ENCODE data around the gene EFCAB6.

The EFCAB6 gene

DNA sequence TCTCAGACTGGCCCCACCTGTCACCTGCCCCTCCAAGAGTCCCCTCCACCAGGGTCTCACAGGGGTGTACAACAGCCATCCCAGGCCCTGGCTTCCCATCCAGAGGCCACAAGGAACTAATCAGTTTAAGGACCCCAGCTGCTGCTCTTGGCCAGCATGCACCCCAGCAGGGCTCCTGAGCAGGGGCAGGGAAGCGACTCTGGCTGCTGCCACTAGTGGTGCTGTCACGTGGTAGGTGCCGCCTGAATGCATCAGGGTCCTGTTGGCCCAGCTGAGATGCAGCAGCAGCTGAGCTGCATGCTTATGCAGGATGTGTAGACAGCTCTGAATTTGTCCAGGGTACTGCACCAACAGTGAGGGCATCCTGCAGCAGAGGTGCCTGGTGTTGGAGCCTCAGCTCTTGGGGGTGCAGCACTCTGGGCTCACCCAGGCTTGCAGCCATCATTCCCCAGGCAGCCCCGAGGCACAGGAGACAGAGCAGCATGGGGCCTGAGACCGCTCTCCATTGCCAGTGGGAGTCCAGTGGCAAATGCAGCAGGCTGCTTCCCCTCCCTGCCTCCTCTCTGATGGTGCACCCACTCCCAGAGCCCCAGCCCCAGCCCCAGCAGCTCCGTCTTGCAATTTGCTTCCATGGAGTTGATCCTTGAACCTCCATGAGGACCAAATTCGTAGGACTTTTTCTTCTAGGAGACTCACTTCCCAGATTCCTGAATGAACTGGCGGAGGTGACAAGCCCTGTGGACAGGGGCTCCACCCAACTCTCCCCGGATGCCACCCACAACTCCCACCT, 301.6 kb downstream of the EFCAB6 start:
- Histone ChIP-seq H2AK5ac (ENCODE audit: low read depth, low read length) (peak overlapping the region; percentile 61), H3K27ac (replicated peaks; ENCODE audit: low read length) (no peak overlapping the region), H2AFZ (ENCODE audit: low read length) (no peak overlapping the region), H3K27me3 (ENCODE audit: control insufficient read depth in 3 of 3, insufficient read depth in 3 of 3, low read depth in 1 of 3, low read length in 3 of 3) (no peaks in the 10 kb centered on the region), H3K23ac (ENCODE audit: low read depth, low read length, poor library complexity) (peak overlapping the region; percentile 31), H3K4ac (ENCODE audit: low read length) (no peak overlapping the region), H3K36me3 (replicated peaks in 1 of 2; ENCODE audit: control insufficient read depth in 2 of 2, insufficient read depth in 2 of 2, low read length in 2 of 2) (no peaks in the 10 kb centered on the region), H3K4me2 (ENCODE audit: insufficient read depth, low read length, poor library complexity, severe bottlenecking) (no peak overlapping the region), H3K9me3 (replicated peaks in 1 of 2; ENCODE audit: control insufficient read depth in 2 of 2, insufficient read depth in 1 of 2, low read depth in 1 of 2, low read length in 2 of 2) (peaks cover 0 to 2% of the 10 kb centered on the region in 2 donors), H4K8ac (ENCODE audit: low read depth, low read length) (no peak overlapping the region), H2BK5ac (ENCODE audit: low read length) (no peak overlapping the region), H4K91ac (ENCODE audit: low read depth, low read length, poor library complexity) (no peak overlapping the region), H3K4me1 (ENCODE audit: control insufficient read depth in 2 of 2, insufficient read depth in 1 of 2, low read depth in 1 of 2, low read length in 2 of 2) (peaks cover 0 to 10% of the 10 kb centered on the region in 2 donors), H3K4me3 (ENCODE audit: low read length in 2 of 2) (peak overlapping the region in 1 of 2 donors; percentile 25), H3K18ac (ENCODE audit: low read length) (peak overlapping the region; percentile 51), H2BK12ac (ENCODE audit: low read length) (no peak overlapping the region), H2BK120ac (ENCODE audit: low read depth, low read length) (no peak overlapping the region), H3K79me1 (ENCODE audit: low read depth, low read length) (peaks cover 2% of the 10 kb centered on the region), H3K14ac (ENCODE audit: low read length) (peak overlapping the region; percentile 75), H3K9ac (ENCODE audit: low read depth, low read length, poor library complexity) (peak overlapping the region; percentile 60), H2BK15ac (ENCODE audit: low read length) (no peak overlapping the region)
- no peak for DNase-seq (ENCODE audit: low spot score)
- no CpG with 5 or more reads among the region's 9 CpGs for WGBS, 2 donors (ENCODE audit: extremely low coverage in 2 of 2, insufficient read length in 2 of 2, insufficient replicate concordance in 1 of 2)

DNA sequence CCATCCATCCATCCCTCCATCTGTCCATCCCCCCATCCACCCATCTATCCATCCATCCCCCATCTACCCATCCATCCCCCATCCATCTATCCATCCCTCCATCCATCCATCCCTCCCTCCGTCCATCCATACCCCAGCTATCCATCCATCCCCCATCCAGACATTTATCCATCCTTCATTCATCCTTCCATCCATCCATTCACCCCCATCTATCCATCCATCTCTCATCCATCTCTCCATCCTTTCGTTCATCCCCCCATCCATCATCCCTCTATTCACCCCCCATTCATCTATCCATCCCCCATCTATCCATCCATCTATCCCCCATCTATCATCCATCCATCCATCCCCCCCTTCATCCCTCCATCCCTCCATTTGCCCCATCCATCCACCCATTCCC, 302.8 kb downstream of the EFCAB6 start:
- no peak overlapping the region for H2BK12ac ChIP-seq (ENCODE audit: low read length)
- H2BK5ac ChIP-seq (ENCODE audit: low read length), result no peak overlapping the region
- no peak overlapping the region for H3K4me3 ChIP-seq (ENCODE audit: low read length in 2 of 2)
- no peak overlapping the region for H2AK5ac ChIP-seq (ENCODE audit: low read depth, low read length)
- H3K4me1 ChIP-seq (ENCODE audit: control insufficient read depth in 2 of 2, insufficient read depth in 1 of 2, low read depth in 1 of 2, low read length in 2 of 2), result peaks cover 0 to 10% of the 10 kb centered on the region in 2 donors
- H3K9ac ChIP-seq (ENCODE audit: low read depth, low read length, poor library complexity), result peak overlapping the region; percentile 37
- H4K91ac ChIP-seq (ENCODE audit: low read depth, low read length, poor library complexity), result no peak overlapping the region
- H4K8ac ChIP-seq (ENCODE audit: low read depth, low read length), result no peak overlapping the region
- peaks cover 2% of the 10 kb centered on the region for H3K79me1 ChIP-seq (ENCODE audit: low read depth, low read length)
- DNase-seq (ENCODE audit: low spot score), result no peak
- H3K14ac ChIP-seq (ENCODE audit: low read length), result no peak overlapping the region
- no peak overlapping the region for H3K4ac ChIP-seq (ENCODE audit: low read length)
- no peak overlapping the region for H2BK120ac ChIP-seq (ENCODE audit: low read depth, low read length)
- peaks cover 0 to 3% of the 10 kb centered on the region in 2 donors for H3K9me3 ChIP-seq (replicated peaks in 1 of 2; ENCODE audit: control insufficient read depth in 2 of 2, insufficient read depth in 1 of 2, low read depth in 1 of 2, low read length in 2 of 2)
- H3K18ac ChIP-seq (ENCODE audit: low read length), result no peak overlapping the region
- no peaks in the 10 kb centered on the region for H3K27me3 ChIP-seq (ENCODE audit: control insufficient read depth in 3 of 3, insufficient read depth in 3 of 3, low read depth in 1 of 3, low read length in 3 of 3)
- H3K4me2 ChIP-seq (ENCODE audit: insufficient read depth, low read length, poor library complexity, severe bottlenecking), result no peak overlapping the region
- H3K36me3 ChIP-seq (replicated peaks in 1 of 2; ENCODE audit: control insufficient read depth in 2 of 2, insufficient read depth in 2 of 2, low read length in 2 of 2), result peaks cover 0 to under 1% of the 10 kb centered on the region in 2 donors
- no peak overlapping the region for H2BK15ac ChIP-seq (ENCODE audit: low read length)
- WGBS, 2 donors (ENCODE audit: extremely low coverage in 2 of 2, insufficient read length in 2 of 2, insufficient replicate concordance in 1 of 2), result 100% methylated on average over 2 of the region's 2 CpGs; no CpG with 5 or more reads in 1 of the 2 donors
- no peak overlapping the region for H3K23ac ChIP-seq (ENCODE audit: low read depth, low read length, poor library complexity)
- no peak overlapping the region for H3K27ac ChIP-seq (replicated peaks; ENCODE audit: low read length)
- no peak overlapping the region for H2AFZ ChIP-seq (ENCODE audit: low read length)

DNA sequence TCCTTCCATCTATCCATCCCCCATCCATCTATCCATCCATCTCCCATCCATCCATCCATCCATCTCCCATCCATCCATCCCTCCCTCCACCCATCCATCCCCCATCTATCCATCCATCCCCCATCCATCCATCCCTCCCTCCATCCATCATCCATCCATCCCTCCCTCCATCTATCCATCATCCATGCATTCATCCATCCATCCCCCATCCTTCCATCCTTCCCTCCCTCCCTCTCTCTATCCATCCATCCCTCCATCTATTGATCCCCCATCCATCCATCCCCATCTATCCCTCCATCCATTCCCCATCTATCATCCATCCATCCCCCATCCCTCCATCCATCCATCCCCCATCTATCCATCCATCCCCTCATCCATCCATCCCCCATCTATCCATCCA, 303.6 kb downstream of the EFCAB6 start:
- no peak overlapping the region for H3K23ac ChIP-seq (ENCODE audit: low read depth, low read length, poor library complexity)
- H4K8ac ChIP-seq (ENCODE audit: low read depth, low read length), result no peak overlapping the region
- H3K9me3 ChIP-seq (replicated peaks in 1 of 2; ENCODE audit: control insufficient read depth in 2 of 2, insufficient read depth in 1 of 2, low read depth in 1 of 2, low read length in 2 of 2), result peaks cover 0 to 5% of the 10 kb centered on the region in 2 donors
- no peak overlapping the region for H2BK12ac ChIP-seq (ENCODE audit: low read length)
- no peak overlapping the region for H3K27ac ChIP-seq (replicated peaks; ENCODE audit: low read length)
- no peak overlapping the region for H2BK120ac ChIP-seq (ENCODE audit: low read depth, low read length)
- H3K4ac ChIP-seq (ENCODE audit: low read length), result no peak overlapping the region
- H2BK5ac ChIP-seq (ENCODE audit: low read length), result no peak overlapping the region
- H3K18ac ChIP-seq (ENCODE audit: low read length), result no peak overlapping the region
- no peak overlapping the region for H4K91ac ChIP-seq (ENCODE audit: low read depth, low read length, poor library complexity)
- H2AFZ ChIP-seq (ENCODE audit: low read length), result no peak overlapping the region
- peaks cover 2% of the 10 kb centered on the region for H3K79me1 ChIP-seq (ENCODE audit: low read depth, low read length)
- H2AK5ac ChIP-seq (ENCODE audit: low read depth, low read length), result no peak overlapping the region
- no peak overlapping the region for H3K4me2 ChIP-seq (ENCODE audit: insufficient read depth, low read length, poor library complexity, severe bottlenecking)
- no peaks in the 10 kb centered on the region for H3K27me3 ChIP-seq (ENCODE audit: control insufficient read depth in 3 of 3, insufficient read depth in 3 of 3, low read depth in 1 of 3, low read length in 3 of 3)
- H3K36me3 ChIP-seq (replicated peaks in 1 of 2; ENCODE audit: control insufficient read depth in 2 of 2, insufficient read depth in 2 of 2, low read length in 2 of 2), result peaks cover 0 to 4% of the 10 kb centered on the region in 2 donors
- no peak overlapping the region for H3K4me3 ChIP-seq (ENCODE audit: low read length in 2 of 2)
- no peak overlapping the region for H3K9ac ChIP-seq (ENCODE audit: low read depth, low read length, poor library complexity)
- peaks cover 0 to 10% of the 10 kb centered on the region in 2 donors for H3K4me1 ChIP-seq (ENCODE audit: control insufficient read depth in 2 of 2, insufficient read depth in 1 of 2, low read depth in 1 of 2, low read length in 2 of 2)
- H2BK15ac ChIP-seq (ENCODE audit: low read length), result no peak overlapping the region
- no peak for DNase-seq (ENCODE audit: low spot score)
- no peak overlapping the region for H3K14ac ChIP-seq (ENCODE audit: low read length)

DNA sequence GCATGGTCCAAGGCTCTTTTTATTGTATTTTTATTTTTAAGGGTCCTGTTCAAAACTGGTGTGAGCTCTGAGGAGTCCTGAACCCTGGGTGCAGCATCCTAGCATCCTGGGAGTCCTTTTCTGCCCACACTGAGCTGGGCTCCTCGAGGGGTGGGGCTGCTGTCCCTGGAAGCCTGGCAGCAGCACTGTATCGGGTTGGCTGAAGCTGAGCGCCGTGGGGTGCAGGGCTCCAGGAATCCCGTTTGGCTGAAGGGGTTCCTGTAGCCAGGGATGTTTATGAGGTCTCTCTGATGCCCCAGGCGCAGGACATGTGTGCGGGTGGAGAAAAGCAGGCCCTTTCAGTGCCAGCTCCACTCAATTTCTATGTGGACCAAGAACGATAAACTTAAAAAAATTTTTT, 304.9 kb downstream of the EFCAB6 start:
- peaks cover 0 to 5% of the 10 kb centered on the region in 2 donors for H3K9me3 ChIP-seq (replicated peaks in 1 of 2; ENCODE audit: control insufficient read depth in 2 of 2, insufficient read depth in 1 of 2, low read depth in 1 of 2, low read length in 2 of 2)
- no peak overlapping the region for H2BK120ac ChIP-seq (ENCODE audit: low read depth, low read length)
- no CpG with 5 or more reads among the region's 8 CpGs for WGBS, 2 donors (ENCODE audit: extremely low coverage in 2 of 2, insufficient read length in 2 of 2, insufficient replicate concordance in 1 of 2)
- H3K9ac ChIP-seq (ENCODE audit: low read depth, low read length, poor library complexity), result no peak overlapping the region
- H3K18ac ChIP-seq (ENCODE audit: low read length), result peak overlapping the region; percentile 30
- no peak overlapping the region for H3K4ac ChIP-seq (ENCODE audit: low read length)
- peaks cover 0 to 4% of the 10 kb centered on the region in 2 donors for H3K36me3 ChIP-seq (replicated peaks in 1 of 2; ENCODE audit: control insufficient read depth in 2 of 2, insufficient read depth in 2 of 2, low read length in 2 of 2)
- no peak overlapping the region for H3K4me3 ChIP-seq (ENCODE audit: low read length in 2 of 2)
- H3K79me1 ChIP-seq (ENCODE audit: low read depth, low read length), result peaks cover 2% of the 10 kb centered on the region
- no peak overlapping the region for H3K4me2 ChIP-seq (ENCODE audit: insufficient read depth, low read length, poor library complexity, severe bottlenecking)
- no peaks in the 10 kb centered on the region for H3K27me3 ChIP-seq (ENCODE audit: control insufficient read depth in 3 of 3, insufficient read depth in 3 of 3, low read depth in 1 of 3, low read length in 3 of 3)
- H3K23ac ChIP-seq (ENCODE audit: low read depth, low read length, poor library complexity), result no peak overlapping the region
- peaks cover 0 to 10% of the 10 kb centered on the region in 2 donors for H3K4me1 ChIP-seq (ENCODE audit: control insufficient read depth in 2 of 2, insufficient read depth in 1 of 2, low read depth in 1 of 2, low read length in 2 of 2)
- no peak overlapping the region for H2BK15ac ChIP-seq (ENCODE audit: low read length)
- H2AFZ ChIP-seq (ENCODE audit: low read length), result no peak overlapping the region
- no peak overlapping the region for H2BK5ac ChIP-seq (ENCODE audit: low read length)
- H4K91ac ChIP-seq (ENCODE audit: low read depth, low read length, poor library complexity), result no peak overlapping the region
- H3K14ac ChIP-seq (ENCODE audit: low read length), result no peak overlapping the region
- no peak overlapping the region for H3K27ac ChIP-seq (replicated peaks; ENCODE audit: low read length)
- H4K8ac ChIP-seq (ENCODE audit: low read depth, low read length), result no peak overlapping the region
- H2BK12ac ChIP-seq (ENCODE audit: low read length), result no peak overlapping the region
- peak overlapping the region; percentile 64 for H2AK5ac ChIP-seq (ENCODE audit: low read depth, low read length)
- DNase-seq (ENCODE audit: low spot score), result no peak

Data from neuronal stem cell (in vitro differentiated cells).